HG03457 (cell line): ENCODE results near the gene MAP4K2.

Experiments used
- ATAC-seq: cut with Tn5 transposase; IDR thresholded peaks from one replicate; pipeline ENCODE4 v1.9.1; 2021; ENCODE audit warnings: moderate number of reproducible peaks; ENCODE audit not compliant: unreplicated experiment

The MAP4K2 gene

DNA sequence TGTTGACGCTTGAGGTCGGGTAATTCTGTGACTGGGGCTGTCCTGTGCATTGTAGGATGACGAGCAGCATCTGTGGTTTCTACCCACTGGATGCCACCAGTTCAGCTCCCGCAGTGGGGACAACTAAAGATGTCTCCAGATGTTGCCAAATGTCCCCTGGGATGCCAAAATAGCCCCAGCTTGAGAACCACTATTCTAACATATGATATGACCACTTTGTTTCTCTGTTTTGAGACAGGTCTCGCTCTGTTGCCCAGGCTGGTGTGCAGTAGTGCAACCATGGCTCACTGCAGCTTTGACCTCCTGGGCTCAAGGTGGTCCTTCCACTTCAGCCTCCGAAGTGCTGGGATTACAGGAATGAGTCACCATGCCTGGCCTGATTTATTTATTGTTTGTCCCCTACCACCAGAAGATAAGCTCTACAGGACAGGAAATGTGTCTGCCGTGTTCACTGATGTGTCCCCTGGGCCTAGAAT is 11.7 kb upstream of the MAP4K2 start:
- ATAC-seq: peak; percentile 50

DNA sequence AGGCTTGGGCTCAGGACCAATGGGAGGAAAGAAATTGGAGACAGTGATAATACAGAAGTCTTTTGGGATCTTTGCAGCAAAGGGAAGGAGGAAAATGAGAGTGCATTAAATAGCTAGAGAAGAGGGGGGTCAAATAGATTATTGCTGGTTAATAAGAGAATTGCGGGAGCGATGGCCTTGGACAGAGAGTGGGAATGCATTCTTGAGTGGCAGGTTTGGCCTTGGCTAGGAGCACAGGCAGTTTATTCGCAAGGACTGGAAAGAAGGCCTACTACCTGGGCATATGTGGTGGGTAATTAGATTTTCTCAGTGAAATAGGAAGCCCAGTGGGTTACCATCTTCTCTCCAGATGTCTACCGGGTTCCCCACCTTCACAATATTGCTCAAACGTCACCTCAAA is 10.8 kb upstream of the MAP4K2 start:
- ATAC-seq: no peak

DNA sequence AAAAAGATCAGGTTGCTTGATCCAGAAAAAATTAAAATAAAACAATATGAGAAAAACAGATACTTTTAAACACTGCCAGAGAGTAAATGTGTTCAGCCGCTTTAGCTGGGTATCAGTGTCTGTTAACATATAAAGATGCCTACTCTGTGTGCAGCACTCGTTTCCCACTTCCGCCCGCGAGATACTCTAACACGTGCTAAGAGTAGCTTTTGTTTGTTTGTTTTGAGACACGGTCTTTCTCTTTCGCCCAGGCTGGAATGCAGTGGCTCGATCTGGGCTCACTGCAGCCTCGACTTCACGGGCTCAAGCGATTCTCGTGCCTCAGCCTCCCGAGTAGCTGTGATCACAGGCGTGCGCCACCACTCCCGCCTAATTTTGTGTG is 7.9 kb upstream of the MAP4K2 start:
- ATAC-seq: peak; percentile 8

DNA sequence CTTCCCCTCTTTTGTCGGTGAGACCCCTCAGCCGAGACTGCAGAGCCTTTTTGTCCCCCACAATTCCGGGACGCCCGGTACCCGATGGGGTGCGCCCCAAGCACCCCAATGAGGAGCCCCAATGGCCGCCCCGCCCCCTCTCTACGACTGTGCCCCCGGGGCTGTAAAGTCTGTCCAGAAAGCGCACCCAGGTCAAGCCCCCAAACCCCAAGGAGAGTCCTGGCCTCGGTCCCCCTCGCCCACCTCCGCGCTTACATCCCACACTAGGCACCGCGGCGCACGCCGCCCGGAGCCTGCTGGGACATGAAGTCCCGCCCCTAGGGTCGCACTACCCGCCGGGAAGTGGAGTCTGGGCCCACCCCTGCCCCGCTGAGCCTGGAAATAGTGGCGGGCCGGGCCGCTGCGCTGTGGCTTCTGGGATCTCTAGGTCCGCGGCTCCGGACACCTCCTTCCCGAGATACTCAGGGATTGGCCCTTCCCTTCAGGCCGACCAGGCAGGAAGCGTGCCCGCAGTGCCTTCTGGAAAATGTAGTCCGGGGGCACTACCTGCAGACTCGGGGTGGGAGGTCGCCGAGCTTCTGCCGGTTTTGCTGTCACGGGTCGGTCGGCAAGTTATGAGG is 7.4 kb upstream of the MAP4K2 start, which contains the start of gene MEN1:
MEN1 (minus strand) TSS at position 281 of the 620 bp plus-strand sequence. CDS start 442 bp downstream, outside the sequence.
- ATAC-seq: peak; percentile 46

DNA sequence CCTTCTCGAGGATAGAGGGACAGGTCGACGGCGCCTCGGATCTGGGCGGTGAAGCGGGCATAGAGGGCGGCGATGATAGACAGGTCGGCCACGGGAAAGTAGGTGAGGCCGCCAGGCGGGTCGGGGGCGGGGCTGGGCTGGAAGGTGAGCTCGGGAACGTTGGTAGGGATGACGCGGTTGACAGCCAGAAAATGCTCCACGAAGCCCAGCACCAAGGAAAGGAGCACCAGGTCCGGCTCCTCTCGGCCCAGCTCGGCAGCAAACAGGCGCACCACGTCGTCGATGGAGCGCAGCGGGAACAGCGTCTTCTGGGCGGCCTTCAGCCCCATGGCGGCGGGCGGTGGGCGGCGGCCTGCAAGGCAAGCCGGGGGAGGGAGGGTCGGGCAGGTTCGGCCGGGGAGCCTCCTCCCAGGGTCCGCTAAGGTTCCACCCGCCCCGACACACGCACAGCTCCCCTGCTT is 6.8 kb upstream of the MAP4K2 start:
- ATAC-seq: no peak

DNA sequence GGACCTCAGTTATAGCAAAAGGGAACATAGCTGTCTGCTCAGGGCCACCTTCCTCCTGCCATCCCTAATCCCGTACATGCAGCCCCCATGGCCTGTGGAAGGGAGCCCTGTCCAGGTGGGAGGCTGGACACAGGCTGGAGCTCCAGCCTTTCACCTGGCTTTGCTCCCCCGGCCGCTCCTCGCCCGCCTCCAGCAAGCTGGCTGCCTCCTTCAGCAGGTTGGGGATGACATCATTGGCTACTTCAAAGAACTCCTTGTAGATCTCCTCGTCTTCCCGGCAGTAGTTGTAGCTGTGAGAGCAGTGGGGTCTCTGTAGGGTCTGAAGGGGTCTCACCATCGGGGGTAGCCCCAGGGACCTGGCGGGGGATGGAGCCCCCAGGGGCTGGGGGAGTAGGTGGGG is 2.5 kb upstream of the MAP4K2 start:
- no peak for ATAC-seq

DNA sequence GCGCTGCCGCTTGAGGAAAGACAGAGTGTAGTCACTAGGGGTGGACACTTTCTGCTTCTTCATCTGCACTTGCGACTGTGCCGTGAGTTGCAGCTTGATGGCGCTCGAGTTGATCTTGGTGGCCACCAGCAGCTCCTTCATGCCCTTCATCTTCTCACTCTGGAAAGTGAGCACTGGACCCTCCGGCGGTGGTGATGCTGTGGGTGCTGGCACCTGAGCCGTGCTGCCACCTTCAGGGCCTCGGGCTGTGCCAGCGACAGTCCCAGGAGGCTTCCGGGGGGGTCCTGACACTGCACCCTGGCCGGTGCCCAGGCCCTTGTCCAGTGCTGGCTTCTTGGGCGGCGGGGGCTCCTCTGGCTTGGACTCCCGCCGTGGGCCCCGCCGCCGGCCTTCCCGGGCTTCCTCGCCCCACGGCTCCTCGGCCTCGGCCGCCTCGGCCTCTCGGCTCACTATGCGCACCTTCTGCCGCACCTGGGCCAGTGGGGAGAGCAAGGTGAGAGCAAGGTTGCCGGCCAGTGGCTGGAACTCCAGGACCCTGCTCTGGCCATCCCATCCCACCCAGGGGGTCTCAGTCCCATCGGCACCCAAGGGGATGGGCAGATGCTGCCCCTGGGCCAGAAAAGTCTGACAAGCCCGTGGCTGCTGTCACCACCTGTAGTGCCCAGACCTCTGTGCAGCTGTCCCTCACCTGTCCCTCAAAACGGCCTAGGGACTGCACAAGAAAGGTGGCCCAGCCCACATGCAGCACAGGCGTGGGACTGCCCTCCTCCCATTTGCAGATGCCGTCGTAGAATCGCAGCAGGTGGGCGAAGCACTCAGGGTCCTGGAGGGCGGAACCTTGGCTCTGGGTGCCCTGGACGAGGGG is 1.6 kb upstream of the MAP4K2 start:
- no peak for ATAC-seq

DNA sequence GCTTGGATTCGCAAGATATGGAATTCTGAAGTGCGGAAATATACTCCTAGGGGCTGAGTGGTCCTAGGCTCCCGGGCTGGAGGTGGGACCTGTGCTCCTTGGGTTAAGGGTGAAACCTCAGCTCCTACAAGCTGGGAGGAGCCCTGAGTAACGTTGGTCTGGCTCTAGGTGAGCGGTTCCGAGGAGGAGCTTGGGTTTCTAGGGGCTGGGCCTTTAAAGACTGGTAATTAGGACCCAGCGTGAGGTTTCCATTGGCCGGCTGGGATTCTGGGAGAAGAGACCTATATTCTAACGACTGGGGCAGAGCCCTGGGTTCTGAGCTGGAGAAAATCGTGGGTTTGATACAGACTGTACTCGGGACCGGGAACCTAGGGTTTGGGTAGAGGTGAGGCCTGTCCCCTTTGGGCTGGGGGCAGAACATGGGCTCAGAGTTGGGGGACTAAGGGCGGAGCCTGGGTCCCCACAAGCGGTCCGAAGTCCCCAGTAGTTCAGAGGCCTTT is 882 bp upstream of the MAP4K2 start:
- no peak for ATAC-seq

DNA sequence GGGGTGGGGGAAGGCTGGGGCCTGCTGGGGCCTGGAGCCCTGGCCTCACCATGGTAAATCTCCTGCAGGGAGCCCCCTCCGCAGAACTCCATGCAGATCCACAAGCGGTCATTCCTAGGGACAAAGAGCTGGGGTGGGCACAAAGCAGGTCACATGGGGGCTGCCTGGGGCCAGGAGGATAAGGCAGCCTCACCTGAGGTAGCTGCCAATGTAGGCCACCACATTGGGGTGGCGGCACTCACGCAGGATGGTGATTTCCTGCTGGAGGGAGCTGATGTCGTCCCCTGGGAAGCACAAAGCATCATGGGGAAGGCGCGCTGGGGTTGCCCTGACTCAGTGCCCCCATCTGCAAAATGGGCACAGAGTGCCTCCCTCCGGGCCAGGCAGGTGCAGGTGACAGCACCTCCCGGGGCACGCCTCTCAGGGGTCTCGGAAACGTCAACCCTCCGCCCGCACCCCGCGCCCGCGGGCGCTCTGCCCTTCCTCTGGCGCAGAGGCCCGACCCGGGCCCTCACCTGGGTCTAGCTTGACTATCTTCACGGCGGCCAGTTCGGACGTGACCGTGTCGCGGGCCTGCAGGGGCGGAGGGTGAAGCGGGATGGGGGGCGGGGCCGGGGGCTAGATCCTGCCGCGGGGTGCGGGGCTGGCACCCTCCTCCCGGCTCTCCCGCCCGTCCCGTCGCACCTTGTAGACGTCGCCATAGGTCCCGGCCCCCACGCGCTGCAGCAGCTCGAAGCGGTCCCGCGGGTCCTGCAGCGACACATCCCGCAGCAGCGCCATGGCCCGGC is 450 bp downstream of the MAP4K2 start:
- peak; percentile 4 for ATAC-seq

DNA sequence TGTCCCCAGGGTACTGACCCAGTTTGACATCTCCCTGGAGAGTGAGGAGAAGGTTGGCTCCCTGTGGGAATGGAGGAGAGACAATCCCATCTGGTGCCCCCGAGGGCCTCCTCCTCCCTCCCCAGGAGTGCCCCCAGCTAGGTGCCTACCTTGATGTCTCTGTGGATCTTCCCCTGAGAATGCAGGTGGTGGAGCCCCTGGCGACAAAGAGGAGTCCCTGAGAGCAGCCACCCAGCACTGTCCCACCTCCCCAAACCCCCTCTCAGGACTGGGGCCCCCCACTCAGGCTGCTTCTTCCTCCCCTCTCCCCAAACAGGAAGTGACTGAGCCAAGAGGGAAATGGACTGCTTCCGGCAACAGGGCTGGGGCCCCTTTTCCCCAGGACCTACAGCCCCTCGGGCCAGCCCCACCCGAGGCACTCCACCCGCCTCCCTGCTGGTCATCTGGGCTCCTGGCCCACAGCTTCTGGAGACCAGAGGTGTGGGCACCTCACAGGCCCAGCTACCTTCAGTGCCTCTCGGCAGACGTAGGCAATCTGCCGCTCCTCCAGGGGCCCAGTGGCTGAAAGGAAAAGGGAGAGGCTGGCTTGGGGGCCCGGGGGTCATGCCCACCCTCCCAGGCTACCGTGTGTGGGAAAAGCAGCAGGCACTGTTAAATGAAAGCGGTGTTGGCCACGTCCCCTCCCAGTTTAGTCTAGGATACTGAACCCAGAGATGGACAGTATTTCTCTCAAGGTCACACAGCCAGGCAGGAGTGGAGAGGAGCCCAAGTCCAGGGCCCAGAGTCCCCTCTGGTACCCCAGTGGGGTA is 1.2 kb downstream of the MAP4K2 start:
- ATAC-seq: no peak

DNA sequence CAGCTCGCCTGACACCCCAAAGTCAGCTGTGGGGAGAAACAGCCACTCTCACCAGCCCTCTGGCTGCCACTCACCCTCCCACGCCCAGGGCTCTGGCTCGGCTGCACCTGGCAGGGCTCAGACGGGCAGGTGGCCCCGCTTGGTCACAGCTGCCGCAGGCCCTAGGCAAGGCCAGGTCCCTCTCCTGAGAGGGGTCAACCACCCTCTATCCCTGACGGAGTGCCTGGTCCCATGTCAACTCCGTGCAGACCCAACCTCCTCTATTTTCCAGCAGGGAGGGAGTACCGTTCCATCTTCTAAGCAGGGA is 1.9 kb downstream of the MAP4K2 start:
- ATAC-seq: no peak

DNA sequence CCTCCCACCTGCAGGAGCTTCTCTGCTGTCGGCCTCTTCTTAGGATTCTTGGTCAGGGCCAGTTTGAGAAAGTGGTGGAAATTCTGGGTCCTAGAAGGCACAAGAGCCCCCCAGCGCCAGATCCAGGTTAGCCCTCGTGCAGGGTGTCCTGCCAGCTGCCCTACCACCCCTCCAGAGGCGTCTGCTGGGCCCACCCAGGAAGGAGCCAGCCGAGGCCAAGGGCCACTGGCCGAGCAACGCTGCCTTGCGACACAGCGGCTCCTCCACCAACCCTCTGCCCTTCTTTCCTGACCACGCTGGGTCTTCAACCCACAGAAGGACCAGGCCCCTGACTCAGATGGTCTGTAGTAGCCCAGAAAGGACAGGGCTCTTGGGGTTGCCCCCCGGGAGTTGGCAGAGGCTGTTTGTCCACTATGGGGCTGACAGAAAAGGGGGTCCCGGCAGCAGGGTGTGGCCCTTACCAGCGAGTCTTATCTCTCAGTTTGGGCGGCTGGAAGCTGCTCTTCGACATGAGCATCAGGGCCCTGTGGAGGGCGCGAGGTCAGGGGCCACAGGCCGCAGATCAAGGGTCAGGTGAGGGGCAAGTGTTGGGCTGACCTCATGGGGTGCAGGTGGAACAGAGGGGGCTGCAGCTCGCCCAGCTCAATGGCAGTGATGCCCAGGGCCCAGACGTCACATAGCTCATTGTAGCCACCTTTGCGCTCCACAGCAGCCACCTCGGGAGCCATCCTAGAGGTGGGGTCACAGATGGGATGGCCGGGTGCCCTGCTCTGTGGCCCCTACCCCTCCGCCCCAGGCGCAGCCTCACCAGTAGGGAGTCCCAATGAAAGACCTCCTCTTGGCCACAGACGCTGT is 2.5 kb downstream of the MAP4K2 start:
- ATAC-seq: no peak

DNA sequence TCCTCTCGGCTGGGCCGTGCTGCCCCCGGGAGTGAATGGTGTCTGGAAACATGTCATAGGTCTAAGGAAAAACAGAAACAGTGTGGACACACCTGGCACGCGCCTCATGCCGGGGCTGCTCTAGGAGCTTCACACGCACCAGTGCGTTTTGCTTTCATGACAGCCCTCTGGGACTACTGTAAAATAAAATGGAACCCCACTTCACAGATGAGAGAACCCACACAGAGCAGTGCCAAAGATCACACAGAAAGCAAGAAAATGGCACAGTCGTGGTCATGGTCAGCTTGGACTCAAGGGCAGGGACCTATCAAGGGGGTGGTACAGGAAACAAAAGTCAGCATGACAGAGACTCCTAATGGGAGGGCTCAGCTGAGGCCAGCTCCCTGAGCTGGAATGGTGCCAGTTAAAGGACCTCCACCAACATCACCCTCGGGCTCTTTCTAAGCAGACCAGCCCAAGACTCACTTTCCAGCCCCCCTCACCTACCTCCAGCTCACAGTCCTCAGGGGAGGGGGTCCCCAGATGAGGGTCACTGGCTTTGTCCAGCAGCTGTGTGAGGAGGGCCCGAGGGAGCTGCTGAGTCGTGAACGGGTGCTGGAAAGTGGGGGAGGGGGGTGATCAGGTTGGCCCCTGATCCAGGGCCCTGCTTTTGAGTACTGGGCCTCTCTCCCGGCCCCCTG is 3.3 kb downstream of the MAP4K2 start:
- no peak for ATAC-seq

DNA sequence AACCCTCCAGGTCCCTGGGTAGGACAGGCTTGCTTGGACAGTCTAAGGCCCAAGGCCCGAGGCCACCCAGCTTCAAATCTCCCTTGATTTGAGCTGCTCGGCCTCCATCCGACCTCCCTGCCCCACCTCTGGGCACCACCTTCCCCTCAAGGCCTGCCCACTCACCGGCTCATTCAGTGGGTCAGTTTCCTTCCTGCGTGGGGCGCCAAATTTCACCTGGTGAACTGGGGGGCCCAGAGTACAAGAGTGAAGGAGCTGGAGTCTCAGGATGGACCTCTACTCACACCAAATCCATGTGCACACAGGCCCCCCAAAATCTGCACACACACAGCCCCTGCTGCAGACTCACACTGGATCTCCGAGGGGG is 3.8 kb downstream of the MAP4K2 start:
- no peak for ATAC-seq

DNA sequence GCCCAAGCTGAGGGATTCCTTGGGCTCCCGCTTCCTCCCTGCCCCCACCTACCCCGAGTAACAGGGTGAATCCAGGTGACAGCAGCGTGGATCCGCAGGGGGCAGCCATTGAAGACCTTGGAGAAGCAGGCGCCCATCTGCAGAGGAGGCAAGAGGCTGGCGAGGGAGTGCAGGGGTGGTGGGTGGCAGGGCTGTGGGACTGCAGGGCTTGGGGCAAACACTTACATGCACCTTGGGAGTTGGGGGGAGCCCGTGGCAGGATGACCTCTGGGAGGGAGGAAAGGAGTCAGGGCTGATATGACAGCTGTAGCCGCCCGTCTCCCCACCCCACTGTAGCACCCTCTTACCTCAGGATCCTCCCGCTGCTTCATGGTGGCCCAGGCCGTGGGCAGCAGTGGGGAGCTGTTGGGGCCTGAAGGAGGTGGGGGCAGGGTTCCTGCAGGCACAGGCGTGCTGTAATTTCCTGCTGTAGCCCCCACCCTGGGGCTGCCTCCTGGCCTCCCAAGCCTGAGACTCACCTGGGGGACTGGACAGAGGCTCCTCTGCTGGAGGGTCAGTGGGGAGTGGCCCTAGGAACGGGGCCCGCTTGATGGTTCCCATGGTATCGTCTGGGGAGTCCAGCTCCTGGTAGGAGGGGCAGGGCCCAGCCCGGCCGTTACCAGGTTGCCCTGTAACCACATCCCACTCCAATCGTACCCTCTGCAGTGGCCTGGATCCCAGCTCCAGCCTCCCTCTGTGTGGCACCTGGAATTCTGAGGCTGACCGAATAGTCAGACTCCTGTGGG is 6.1 kb downstream of the MAP4K2 start:
- ATAC-seq: no peak

DNA sequence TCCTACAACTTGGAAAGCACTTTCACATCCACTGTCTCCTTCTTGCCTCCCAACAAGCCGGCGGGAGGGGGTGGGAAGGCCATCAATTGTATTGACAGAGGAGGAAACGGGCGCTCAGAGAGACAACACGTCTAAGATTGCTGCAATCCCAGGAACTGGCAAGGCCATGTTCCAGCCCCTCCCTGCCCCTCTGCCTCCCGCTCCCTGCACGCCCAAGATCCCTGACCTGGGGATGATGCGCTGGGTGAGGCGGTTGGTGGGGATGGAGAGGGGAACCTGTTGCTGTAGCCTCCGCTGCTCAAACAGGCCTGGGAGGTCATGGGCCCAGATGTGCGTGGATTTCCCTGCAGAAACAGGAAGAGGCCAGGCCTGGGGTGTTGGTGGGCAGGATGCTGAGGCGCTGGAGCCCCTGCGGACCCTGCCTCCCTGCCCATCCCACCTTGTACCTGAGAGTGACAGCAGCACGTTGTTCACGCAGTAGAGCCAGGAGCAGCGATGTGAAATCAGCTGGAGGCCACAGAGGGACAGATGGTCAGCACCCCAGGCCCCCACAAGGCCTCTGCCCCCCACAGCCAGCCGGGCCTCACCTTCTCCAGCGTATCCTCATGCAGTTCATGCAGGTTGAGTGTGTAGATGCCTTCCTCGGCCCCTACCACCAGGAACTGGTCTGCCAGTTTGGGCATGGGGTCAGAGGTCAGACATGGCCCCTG is 6.8 kb downstream of the MAP4K2 start:
- ATAC-seq: no peak

DNA sequence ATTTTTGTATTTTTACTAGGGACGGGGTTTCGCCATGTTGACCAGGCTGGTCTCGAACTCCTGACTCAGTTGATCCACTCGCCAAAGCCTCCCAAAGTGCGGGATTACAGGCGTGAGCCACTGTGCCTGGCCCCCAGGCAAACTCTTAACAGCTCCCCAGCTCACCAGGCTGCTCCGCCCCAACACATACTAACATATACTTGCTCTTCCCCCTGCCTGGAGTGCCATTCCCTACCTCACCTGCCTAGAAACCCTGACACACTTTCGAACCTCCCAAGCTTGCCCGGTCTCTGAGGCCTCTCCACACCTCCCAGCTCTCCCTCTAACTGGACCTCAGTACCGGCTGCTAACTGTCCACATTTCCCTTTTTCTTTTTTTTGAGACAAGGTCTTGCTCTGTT is 8.5 kb downstream of the MAP4K2 start:
- ATAC-seq: no peak
